GM12891 (cell line): ENCODE data around the gene FARP1.

Experiments
- POLR2A ChIP-seq: IDR thresholded peaks from 2 replicates; pipeline ENCODE4 v1.6.1; 2011; ENCODE audit warnings: low read depth, low read length, control low read depth
- POLR2AphosphoS5 ChIP-seq: IDR thresholded peaks from 2 replicates; pipeline ENCODE4 v1.6.1; 2011; ENCODE audit warnings: low read depth, low read length, control low read depth
- POU2F2 ChIP-seq: IDR thresholded peaks from 2 replicates; pipeline ENCODE4 v1.6.1; 2011; ENCODE audit warnings: low read depth, mild to moderate bottlenecking, control low read depth, low read length, moderate library complexity
- SPI1 ChIP-seq: IDR thresholded peaks from 2 replicates; pipeline ENCODE4 v1.6.1; 2011; ENCODE audit warnings: low read depth, low read length, control low read depth
- TAF1 ChIP-seq: IDR thresholded peaks from 2 replicates; pipeline ENCODE4 v1.6.1; 2011; ENCODE audit warnings: low read depth, low read length, control low read depth

DNA sequence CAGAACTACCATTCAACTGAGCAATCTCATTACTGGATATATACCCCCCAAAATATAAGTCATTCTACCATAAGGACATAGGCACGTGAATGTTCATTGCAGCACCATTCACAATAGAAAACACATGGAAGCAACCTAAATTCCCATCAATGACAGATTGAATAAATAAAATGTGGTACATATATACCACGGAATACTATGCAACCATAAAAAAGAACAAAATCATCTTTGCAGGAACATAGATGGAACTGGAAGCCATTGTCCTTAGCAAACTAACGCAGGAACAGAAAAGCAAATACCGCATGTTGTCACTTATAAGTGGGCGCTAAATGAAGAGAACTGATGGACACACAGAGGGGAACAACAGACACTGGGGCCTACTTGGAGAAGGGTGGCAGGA lies 20.0 kb downstream of the FARP1 start:
- TF ChIP-seq POLR2AphosphoS5 (no peak), POLR2A (no peak), TAF1 (no peak), POU2F2 (no peak), SPI1 (no peak)
